HL-60 (cell line): ENCODE results near the gene CIT.

ENCODE experiments used
- POLR2AphosphoS5 ChIP-seq: IDR thresholded peaks from 2 replicates; pipeline ENCODE4 v1.6.1; 2012; ENCODE audit warnings: low read depth
- TF ChIP-seq, protein P1 (sequence below): IDR thresholded peaks from one replicate; pipeline ENCODE4 v1.5.1; 2011; ENCODE audit warnings: low read length, control low read depth, inconsistent platforms; ENCODE audit not compliant: insufficient read depth

DNA sequence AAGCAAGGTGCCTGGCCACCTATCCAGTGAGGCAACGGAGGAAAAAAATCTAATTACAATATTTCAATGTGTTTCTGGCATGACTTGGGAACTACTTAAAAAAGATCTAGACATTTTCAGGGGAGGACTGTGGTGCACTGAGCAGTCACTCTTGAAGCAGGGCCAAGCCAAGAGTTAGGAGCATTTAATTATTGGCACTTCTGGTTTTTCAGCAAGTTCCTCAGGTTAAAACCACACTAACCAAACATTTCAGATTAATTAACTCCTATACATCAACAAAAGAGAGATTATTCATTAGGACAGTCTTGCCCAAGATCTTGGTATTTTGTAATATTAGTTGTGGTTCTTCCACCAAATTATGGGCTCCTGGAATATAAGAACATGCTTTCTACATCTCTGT, 183.6 kb downstream of the CIT start:
- TF ChIP-seq, protein P1, sequence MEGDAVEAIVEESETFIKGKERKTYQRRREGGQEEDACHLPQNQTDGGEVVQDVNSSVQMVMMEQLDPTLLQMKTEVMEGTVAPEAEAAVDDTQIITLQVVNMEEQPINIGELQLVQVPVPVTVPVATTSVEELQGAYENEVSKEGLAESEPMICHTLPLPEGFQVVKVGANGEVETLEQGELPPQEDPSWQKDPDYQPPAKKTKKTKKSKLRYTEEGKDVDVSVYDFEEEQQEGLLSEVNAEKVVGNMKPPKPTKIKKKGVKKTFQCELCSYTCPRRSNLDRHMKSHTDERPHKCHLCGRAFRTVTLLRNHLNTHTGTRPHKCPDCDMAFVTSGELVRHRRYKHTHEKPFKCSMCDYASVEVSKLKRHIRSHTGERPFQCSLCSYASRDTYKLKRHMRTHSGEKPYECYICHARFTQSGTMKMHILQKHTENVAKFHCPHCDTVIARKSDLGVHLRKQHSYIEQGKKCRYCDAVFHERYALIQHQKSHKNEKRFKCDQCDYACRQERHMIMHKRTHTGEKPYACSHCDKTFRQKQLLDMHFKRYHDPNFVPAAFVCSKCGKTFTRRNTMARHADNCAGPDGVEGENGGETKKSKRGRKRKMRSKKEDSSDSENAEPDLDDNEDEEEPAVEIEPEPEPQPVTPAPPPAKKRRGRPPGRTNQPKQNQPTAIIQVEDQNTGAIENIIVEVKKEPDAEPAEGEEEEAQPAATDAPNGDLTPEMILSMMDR: no peak
- TF ChIP-seq POLR2AphosphoS5: no peak
